GM19463 (cell line): ENCODE data around the gene TBC1D24.
A peak's percentile ranks its signal among the peaks of the same experiment; 100 is the strongest.

Source experiments
- ATAC-seq: cut with Tn5 transposase; IDR thresholded peaks from one replicate; pipeline ENCODE4 v1.9.1; 2021; ENCODE audit warnings: mild to moderate bottlenecking, moderate library complexity; ENCODE audit not compliant: unreplicated experiment

The TBC1D24 gene

DNA sequence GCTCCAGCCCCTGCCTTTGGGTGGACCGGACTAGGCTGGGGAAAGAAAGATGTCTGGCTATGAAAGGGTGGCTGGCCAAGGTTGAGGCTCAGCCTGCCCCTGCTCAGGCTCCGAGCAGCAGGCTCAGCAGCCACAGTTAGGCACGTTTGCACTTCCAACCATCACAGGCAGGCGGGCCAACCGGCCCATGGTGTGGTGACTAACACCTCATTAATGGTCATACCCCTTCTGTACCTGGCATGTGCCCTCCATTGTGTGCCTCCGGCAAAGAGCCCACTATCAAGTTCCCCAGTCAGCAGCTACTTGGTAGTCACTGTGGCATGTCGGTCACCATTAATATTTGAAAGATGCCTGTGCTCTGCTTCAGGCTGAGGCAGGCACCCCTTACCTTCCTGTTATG is 6.7 kb downstream of the TBC1D24 start:
- ATAC-seq, result no peak

GRCh38 chr16:2482249-2482648 is 7.3 kb downstream of the TBC1D24 start:
- ATAC-seq, result no peak

DNA sequence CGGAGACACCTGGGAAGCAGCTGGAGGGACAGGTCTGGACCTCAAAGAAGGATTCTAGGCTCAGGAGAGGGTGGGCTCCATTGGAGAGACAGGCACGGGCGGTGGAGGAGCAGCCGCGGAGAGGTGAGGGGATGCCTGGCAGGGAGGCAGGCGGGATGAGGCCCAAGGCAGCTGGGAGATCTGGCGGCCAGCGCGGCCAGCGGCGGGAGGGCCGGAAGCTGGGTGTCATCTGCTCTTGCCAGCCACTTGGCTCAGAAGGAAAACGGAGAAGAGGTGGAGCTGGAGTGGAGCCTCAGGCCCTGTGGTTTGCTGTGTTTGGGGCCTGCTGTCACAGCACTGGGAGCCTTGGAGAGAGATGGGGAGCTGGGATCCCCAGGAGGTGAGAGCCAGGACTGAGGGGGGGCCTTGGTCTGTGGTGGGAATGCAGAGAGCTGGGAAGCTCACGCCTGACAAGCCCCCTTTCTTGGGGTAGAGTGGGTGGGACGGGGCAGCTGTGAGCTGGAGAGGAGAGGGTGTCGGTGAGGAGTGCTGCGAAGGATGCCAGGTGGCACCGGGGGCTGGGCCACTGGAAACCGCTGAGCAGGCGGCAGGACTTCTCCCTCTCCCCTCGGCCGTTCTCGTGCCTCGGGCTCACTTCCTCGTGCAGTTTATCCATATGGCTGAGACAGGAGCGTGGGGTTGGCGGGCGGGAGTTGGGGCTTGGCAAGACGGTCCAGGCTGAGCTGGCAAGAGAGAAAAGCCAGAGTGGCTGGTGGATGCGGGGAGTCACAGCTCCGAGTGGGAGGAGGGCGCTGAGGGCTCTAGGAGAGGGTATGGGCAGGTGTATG is 8.0 kb downstream of the TBC1D24 start:
- no peak for ATAC-seq

DNA sequence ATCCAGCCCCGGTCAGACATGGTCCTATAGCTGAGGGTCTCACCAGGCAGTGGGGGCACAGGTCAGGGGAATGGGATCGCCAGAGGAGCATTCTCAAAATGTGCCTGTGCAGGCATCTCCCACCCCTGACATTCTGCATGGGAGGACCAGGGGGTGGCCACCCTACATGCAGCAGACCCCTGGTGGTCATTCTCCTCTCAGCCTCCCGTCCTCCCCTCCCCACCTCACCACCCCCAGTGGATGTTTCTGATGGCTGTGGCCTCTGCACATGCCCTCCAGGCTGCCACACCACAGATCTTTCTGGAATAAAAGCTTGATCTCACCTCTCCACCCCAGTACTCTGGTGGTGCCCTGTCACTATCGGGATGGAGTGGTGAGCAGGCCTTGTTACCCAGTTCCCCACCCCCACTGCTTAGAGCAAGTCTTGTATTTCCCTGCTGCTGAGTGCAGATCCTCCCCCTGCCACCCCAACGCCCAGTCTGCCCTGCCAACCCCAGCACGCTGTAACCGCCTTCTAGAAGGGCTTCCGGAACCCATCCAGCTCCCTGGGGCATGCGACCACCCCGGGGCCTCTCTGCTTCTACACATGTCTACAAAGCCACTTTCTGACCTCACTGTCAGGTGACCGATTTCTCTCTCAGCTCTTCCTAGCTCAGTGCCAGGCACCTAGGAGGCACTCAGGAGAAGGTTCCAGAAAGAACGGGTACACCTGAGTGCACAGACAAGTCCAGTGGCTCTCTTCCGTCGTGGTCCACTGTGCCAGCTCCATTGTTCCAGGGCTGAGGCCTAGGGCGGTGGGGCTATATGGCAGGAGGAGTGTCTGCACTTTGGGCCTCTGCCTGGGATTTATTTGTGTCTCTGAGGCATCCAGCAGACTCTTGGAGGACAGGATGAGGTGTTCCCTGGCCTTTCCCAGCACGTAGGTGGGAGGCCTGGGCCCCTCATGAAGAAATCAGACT is 9.3 kb downstream of the TBC1D24 start:
- no peak for ATAC-seq

GRCh38 chr16:2484898-2485508 is 10.1 kb downstream of the TBC1D24 start:
- no peak for ATAC-seq

- ATAC-seq, result no peak
Measured at GRCh38 chr16:2485811-2486507, 11.0 kb downstream of the TBC1D24 start.

GRCh38 chr16:2486645-2487516 is 12.0 kb downstream of the TBC1D24 start:
- ATAC-seq, result peak; percentile 85

GRCh38 chr16:2487517-2487842 is 12.6 kb downstream of the TBC1D24 start:
- no peak for ATAC-seq

DNA sequence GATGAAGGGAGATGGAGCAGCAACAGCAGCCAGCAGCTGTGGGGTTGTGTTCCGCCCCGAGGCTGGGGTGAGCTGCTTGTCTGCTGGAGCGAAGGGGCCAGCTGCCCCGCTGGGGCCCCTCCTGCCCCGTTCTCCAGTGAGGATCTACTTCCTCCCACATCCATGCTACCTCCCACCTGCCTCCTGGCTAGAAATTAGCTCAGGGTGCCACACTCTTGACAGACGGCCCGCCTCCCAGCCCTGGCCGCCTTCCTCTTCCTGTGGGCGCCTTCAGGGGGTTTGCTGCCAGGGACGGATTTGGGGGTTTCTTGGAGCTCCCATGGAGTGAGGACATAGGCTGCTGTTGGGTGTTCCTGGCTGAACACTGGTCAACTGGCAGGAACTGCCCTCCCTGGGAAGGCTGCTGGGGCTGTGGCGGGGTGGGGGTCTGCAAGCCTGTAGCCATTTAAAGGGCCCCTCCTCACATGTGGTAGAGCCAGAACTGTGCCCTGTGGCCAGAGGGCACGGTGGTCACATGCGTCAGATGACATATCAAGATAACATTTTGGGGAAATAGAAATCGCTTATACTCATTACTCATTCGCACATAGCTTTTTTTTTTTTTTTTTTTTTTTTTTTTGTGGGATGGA is 13.1 kb downstream of the TBC1D24 start:
- no peak for ATAC-seq

DNA sequence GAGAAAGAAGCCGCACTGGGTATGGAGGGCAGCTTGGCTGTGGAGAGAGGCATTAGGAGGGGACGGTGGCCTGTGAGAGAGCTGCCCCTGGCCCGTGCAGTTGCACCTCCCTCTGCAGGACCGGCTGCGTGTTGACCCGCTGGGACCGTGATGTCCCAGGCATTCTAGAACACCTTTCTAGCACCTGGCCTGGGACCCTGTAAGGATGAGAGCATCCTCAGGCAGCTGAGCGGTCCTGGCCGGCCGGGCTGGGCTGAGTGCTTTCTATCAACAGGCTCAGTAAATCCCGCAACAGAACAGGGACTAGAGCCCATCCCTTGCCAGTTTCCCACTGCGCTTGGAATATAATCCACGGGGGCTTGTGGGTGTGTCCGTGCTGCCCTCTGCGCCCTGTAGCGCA is 14.7 kb downstream of the TBC1D24 start:
- ATAC-seq, result no peak

GRCh38 chr16:2490190-2491105 is 15.5 kb downstream of the TBC1D24 start:
- no peak for ATAC-seq

DNA sequence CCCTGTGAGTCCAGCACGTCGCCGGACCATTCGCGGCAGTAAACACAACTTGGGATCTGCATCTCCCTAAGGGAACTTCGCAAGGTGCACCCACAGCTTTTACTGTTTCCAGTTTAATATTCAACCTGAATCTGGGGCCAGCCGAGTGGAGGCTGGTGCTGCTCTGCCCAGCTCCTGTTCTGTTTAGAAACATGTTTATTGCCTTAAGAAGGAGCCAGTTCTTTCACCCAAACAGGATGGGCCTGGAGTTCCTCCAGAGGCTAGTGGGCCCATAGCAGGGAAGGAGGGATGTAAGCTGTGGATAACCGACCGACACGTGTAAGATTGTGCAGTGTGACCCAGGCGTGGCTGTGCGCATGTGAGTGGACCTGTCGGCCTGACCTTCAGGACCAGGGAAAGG is 17.4 kb downstream of the TBC1D24 start:
- ATAC-seq, result no peak

DNA sequence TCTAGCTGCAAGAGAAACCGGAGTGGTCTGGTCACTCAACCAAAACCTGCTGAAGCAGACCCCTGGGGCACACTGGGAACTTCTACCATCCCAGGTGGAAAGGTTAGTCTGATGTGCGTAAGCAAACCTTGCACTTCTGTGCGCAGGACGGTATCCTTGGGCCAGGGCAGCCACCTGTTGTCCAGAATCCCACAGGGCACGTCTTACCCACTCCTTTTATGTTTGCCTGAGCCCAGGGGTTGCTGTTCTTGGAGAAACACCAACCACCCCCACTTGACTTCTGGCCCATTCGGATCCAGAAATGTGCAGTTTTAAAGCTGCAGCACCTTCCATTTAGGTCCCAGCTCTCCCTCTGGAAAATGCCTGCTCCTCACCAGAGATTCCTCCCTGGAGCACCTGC is 18.7 kb downstream of the TBC1D24 start:
- ATAC-seq, result no peak

- ATAC-seq, result no peak
Measured at GRCh38 chr16:2494616-2495015, 19.7 kb downstream of the TBC1D24 start.

GRCh38 chr16:2495041-2495440 is 20.1 kb downstream of the TBC1D24 start:
- no peak for ATAC-seq

- ATAC-seq, result no peak
Measured at GRCh38 chr16:2496223-2497115, 21.5 kb downstream of the TBC1D24 start.

- ATAC-seq, result no peak
Measured at GRCh38 chr16:2497116-2497630, 22.2 kb downstream of the TBC1D24 start.
